Endothelial cell (in vitro differentiated cells): Measurements from ENCODE around the gene SLC5A2. TPM values are rescaled to one million over a fixed set of nuclear protein-coding genes. Genes with fewer than 3 reads are reported as not detected.
A peak's percentile ranks its signal among the peaks of the same experiment; 100 is the strongest.

Source experiments
- DNase-seq: peaks from one replicate; pipeline ENCODE4 v3.0.0; 2021; ENCODE audit warnings: low spot score
- H3K27ac Mint-ChIP-seq: one replicate; pipeline ENCODE4 v1.8.0; 2021; ENCODE audit warnings: mixed read lengths, inconsistent platforms; ENCODE audit not compliant: unreplicated experiment
- H3K27me3 Mint-ChIP-seq: one replicate; pipeline ENCODE4 v1.8.0; 2021; ENCODE audit warnings: mild to moderate bottlenecking, moderate library complexity, mixed read lengths, inconsistent platforms; ENCODE audit not compliant: unreplicated experiment
- H3K36me3 Mint-ChIP-seq: one replicate; pipeline ENCODE4 v1.8.0; 2021; ENCODE audit warnings: mild to moderate bottlenecking, low read depth, mixed read lengths, inconsistent platforms; ENCODE audit not compliant: unreplicated experiment
- H3K4me1 Mint-ChIP-seq: one replicate; pipeline ENCODE4 v1.8.0; 2021; ENCODE audit warnings: mild to moderate bottlenecking, mixed read lengths, inconsistent platforms; ENCODE audit not compliant: unreplicated experiment
- H3K4me3 Mint-ChIP-seq: one replicate; pipeline ENCODE4 v1.8.0; 2021; ENCODE audit warnings: mild to moderate bottlenecking, mixed read lengths, inconsistent platforms; ENCODE audit not compliant: unreplicated experiment
- H3K9me3 Mint-ChIP-seq: one replicate; pipeline ENCODE4 v1.8.0; 2021; ENCODE audit warnings: mixed read lengths, inconsistent platforms; ENCODE audit not compliant: unreplicated experiment
- CTCF ChIP-seq: fragments of 200-600 bp; sonication (generic); IDR thresholded peaks from one replicate; pipeline ENCODE4 v1.5.0; 2021; ENCODE audit warnings: antibody characterized with exemption; ENCODE audit not compliant: unreplicated experiment
- total RNA-seq: library from RNA; stranded (reverse); fragmentation: NEBNext Ultra II Directional; extraction: Animal tissue kit (Norgen Biotek cat#: 25700); gene quantifications from one replicate; pipeline ENCODE4 v1.2.1, GENCODE V29; 2021; ENCODE audit not compliant: unreplicated experiment

Gene SLC5A2
- total RNA-seq, 1 donor from 2014 or later: not detected

- peaks cover 12% of the 10 kb centered on the region for H3K36me3 Mint-ChIP-seq
- peak; percentile 57 for TF ChIP-seq CTCF
- peaks cover 33% of the 10 kb centered on the region for H3K27me3 Mint-ChIP-seq
- H3K4me1 Mint-ChIP-seq: peaks cover 16% of the 10 kb centered on the region
- peak overlapping the region; percentile 93 for H3K27ac Mint-ChIP-seq
- no peak for DNase-seq
- H3K4me3 Mint-ChIP-seq: peak overlapping the region; percentile 89
- no peaks in the 10 kb centered on the region for H3K9me3 Mint-ChIP-seq
Observed at GRCh38 chr16:31460582-31461002, 22.3 kb upstream of the SLC5A2 start.

- peak overlapping the region; percentile 74 for H3K4me3 Mint-ChIP-seq
- peaks cover 30% of the 10 kb centered on the region for H3K27me3 Mint-ChIP-seq
- peak overlapping the region; percentile 84 for H3K27ac Mint-ChIP-seq
- TF ChIP-seq CTCF: no peak
- DNase-seq: no peak
- H3K36me3 Mint-ChIP-seq: peaks cover 12% of the 10 kb centered on the region
- peaks cover 12% of the 10 kb centered on the region for H3K4me1 Mint-ChIP-seq
- no peaks in the 10 kb centered on the region for H3K9me3 Mint-ChIP-seq
Observed at GRCh38 chr16:31461201-31461920, 21.6 kb upstream of the SLC5A2 start.

GRCh38 chr16:31461921-31462804 is 20.8 kb upstream of the SLC5A2 start:
- no peak for TF ChIP-seq CTCF
- Mint-ChIP-seq H3K27ac (no peak overlapping the region), H3K4me1 (peaks cover 13% of the 10 kb centered on the region), H3K36me3 (peaks cover 15% of the 10 kb centered on the region), H3K27me3 (peaks cover 32% of the 10 kb centered on the region), H3K4me3 (peak overlapping the region; percentile 74), H3K9me3 (no peaks in the 10 kb centered on the region)
- DNase-seq: no peak

- no peak for DNase-seq
- TF ChIP-seq CTCF: no peak
- H3K27ac Mint-ChIP-seq: peak overlapping the region; percentile 72
- H3K27me3 Mint-ChIP-seq: peaks cover 29% of the 10 kb centered on the region
- H3K9me3 Mint-ChIP-seq: no peaks in the 10 kb centered on the region
- peaks cover 15% of the 10 kb centered on the region for H3K4me1 Mint-ChIP-seq
- H3K36me3 Mint-ChIP-seq: peaks cover 18% of the 10 kb centered on the region
- H3K4me3 Mint-ChIP-seq: no peak overlapping the region
Observed at GRCh38 chr16:31464348-31464769, 18.6 kb upstream of the SLC5A2 start.
